GM18870 (cell line): ENCODE measurements around the gene PLCH1.

ENCODE experiments used
- ATAC-seq: cut with Tn5 transposase; IDR thresholded peaks from one replicate; pipeline ENCODE4 v1.9.1; 2021; ENCODE audit warnings: moderate library complexity; ENCODE audit not compliant: unreplicated experiment

PLCH1 gene

GRCh38 chr3:155494332-155494731 lies 250.5 kb downstream of the PLCH1 start:
- peak; percentile 45 for ATAC-seq

GRCh38 chr3:155492841-155493240 lies 252.0 kb downstream of the PLCH1 start:
- ATAC-seq, result no peak

GRCh38 chr3:155491696-155492095 lies 253.2 kb downstream of the PLCH1 start:
- no peak for ATAC-seq

GRCh38 chr3:155488671-155489070 lies 256.2 kb downstream of the PLCH1 start:
- no peak for ATAC-seq

- ATAC-seq, result no peak
Measured at GRCh38 chr3:155485897-155486296, 259.0 kb downstream of the PLCH1 start.

- no peak for ATAC-seq
Measured at GRCh38 chr3:155481591-155481990, 263.3 kb downstream of the PLCH1 start.

- ATAC-seq, result no peak
Measured at GRCh38 chr3:155481089-155481488, 263.8 kb downstream of the PLCH1 start.

GRCh38 chr3:155465664-155466063 lies 279.2 kb downstream of the PLCH1 start:
- ATAC-seq, result no peak

GRCh38 chr3:155462672-155463071 lies 282.2 kb downstream of the PLCH1 start:
- no peak for ATAC-seq

GRCh38 chr3:155457591-155457990 lies 287.3 kb downstream of the PLCH1 start:
- no peak for ATAC-seq

- no peak for ATAC-seq
Measured at GRCh38 chr3:155455765-155456164, 289.1 kb downstream of the PLCH1 start.

GRCh38 chr3:155453512-155453911 lies 291.4 kb downstream of the PLCH1 start:
- ATAC-seq, result no peak

GRCh38 chr3:155449613-155450267 lies 295.1 kb downstream of the PLCH1 start:
- ATAC-seq, result no peak

- ATAC-seq, result no peak
Measured at GRCh38 chr3:155448531-155448930, 296.3 kb downstream of the PLCH1 start.

- no peak for ATAC-seq
Measured at GRCh38 chr3:155446366-155446765, 298.5 kb downstream of the PLCH1 start.

- ATAC-seq, result no peak
Measured at GRCh38 chr3:155444771-155445170, 300.1 kb downstream of the PLCH1 start.

- no peak for ATAC-seq
Measured at GRCh38 chr3:155443815-155444214, 301.1 kb downstream of the PLCH1 start.

- no peak for ATAC-seq
Measured at GRCh38 chr3:155442072-155442471, 302.8 kb downstream of the PLCH1 start.

GRCh38 chr3:155441506-155441905 lies 303.4 kb downstream of the PLCH1 start:
- no peak for ATAC-seq

GRCh38 chr3:155441026-155441425 lies 303.8 kb downstream of the PLCH1 start:
- no peak for ATAC-seq

GRCh38 chr3:155435821-155436220 lies 309.1 kb downstream of the PLCH1 start:
- ATAC-seq, result no peak

GRCh38 chr3:155431856-155432570 lies 312.9 kb downstream of the PLCH1 start:
- no peak for ATAC-seq

- no peak for ATAC-seq
Measured at GRCh38 chr3:155428563-155428962, 316.3 kb downstream of the PLCH1 start.
